CD4-positive, alpha-beta T cell treated with Interleukin-17A for 1 hour (primary cell): ENCODE data around the gene IQCM.

Experiments used
- DNase-seq: peaks from one replicate; pipeline ENCODE4 v3.0.0-alpha.2; 2020

The IQCM gene

GRCh38 chr4:149766135-149766534 is 49.5 kb downstream of the IQCM start:
- no peak for DNase-seq

GRCh38 chr4:149765630-149766029 is 50.0 kb downstream of the IQCM start:
- DNase-seq: no peak

GRCh38 chr4:149755969-149756368 is 59.7 kb downstream of the IQCM start:
- no peak for DNase-seq

DNA sequence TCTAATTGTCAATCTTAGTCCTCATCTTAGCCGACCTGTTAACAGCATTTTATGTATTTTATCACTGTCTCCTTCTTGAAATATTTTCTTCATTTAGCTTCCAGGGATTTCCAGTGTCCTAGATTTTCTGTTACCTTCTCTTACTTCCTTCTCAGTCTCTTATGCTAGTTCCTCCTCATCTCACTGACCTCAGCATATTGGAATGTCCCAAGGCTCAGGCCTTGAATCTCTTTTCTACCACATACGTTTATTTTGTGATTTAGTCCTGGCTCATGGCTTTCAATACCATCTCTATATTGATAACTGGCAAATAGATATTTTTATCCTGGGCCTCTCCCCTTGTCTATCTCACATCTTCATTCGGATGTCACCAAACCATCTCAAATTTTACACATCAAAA is 61.1 kb downstream of the IQCM start:
- DNase-seq: no peak

DNA sequence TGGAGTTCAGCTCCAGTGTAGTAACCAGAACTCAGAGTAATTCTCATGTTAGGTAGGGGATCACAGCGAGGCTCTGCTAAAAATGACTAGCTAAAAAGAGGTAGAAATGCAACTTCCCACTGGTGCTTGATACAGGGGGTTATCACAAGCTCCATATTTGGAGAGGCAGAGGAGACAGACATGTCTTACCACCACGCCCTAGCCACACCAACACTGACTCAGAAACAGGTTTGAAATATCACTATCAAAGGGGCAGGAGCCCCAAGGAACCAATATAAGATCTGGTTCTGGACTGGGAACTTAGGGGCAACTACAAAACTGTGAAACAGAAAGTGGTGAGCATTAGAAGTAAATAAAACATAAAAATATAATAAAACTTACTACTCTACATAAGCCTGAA is 62.9 kb downstream of the IQCM start:
- no peak for DNase-seq

- DNase-seq: no peak
Measured at GRCh38 chr4:149751174-149751573, 64.5 kb downstream of the IQCM start.

DNA sequence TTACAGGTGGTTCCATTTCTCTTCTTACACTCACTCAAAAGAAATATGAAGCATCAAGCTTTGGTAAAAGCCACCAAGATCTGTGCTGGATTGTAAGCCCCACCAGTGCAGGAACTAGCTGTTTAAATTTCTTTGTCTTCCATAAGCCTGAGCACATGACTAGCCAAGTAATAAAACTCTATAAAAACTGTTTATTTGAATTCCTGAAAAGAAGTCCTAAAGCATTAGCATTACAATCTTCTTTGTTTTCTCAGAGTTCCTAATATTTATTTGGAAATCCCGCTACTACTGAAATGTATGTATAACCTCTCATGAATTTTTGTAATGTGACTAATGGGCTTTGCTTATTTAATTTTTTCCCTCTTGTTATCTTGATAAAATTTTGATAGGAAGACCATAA is 65.9 kb downstream of the IQCM start:
- no peak for DNase-seq

DNA sequence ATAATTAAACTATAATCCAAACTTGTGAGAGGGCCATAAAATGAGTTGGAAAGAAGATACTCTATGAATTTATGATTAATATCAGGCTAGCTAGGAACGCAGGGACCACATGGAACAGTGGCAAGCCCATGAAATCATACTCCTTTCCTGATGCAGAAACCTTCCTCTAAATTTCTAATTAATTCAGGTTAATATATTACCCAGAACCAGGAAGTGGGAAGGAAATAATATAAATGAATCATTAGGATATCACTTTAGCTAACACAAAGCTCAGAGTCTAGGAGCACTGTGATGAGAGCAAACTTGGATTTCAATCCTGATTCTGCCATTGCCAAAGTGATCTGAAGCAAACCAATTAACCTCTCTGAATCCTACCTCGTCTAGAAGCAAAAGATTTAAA is 68.0 kb downstream of the IQCM start:
- no peak for DNase-seq

DNA sequence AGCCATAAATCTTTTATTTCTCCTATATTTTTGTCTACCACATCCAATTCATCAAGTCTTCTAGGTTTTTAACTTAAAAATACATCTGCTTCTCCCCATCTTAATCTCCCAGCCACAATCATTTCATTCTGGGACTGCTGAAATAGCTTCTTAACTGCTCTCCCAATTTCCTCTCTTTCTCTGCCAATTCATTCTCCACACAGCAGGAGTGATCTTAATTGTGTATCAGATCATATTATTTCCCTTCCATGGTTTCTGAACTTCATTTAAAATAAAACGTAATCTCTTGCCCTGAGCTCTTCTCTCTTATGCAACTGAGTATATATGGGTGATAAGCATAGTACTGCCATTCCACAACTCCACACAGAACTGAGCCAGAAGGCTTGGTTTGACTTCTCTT is 69.4 kb downstream of the IQCM start:
- no peak for DNase-seq

DNA sequence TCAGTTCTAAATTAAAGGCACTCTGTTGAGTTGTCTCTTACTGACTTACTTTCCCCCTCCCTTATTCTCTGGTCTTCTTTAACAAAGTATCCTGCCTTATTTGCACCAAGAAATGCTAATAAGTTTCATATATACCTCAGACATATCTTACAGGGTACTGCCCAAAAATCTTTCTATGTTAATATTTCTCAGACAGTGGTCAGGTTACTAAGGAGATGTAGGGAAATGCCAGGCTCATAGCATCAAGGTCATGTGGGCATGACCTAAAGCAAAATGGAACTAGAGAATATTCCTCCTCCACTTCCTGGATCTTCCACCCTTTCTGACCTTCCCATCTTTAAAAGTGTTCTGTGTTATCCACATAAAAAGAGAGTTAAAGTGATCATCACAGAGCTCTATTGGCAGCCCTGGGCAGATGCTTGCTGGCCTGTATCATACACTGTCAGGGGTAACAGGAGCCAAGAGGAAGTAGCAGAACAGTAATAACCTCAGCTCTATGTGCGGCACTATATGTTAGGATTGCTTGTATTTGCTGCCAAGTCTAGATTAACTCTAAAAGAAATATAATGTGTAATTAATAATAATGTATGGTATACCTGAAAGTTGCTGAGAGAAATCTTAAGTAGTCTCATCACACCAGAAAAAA is 74.3 kb downstream of the IQCM start:
- DNase-seq: no peak

DNA sequence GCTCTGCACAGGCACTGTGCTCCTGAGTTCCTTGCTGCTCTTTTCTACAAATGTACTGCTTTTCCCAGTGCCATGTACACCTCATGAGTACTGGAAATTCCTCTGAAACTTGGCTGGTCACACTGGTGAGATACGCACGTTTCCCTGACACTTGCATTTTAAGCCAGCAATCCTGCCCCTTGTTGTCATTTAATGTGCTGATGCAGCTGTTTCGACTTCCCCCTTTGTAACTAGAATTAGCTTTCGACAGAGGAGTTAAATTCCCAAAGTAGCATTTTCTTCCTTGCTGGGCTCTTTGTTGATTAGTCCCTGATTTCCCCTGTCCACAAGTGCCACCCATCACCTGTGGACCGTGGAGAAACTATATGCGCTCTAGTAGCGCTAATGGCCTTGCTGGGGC is 77.5 kb downstream of the IQCM start:
- DNase-seq: no peak

- DNase-seq: no peak
Measured at GRCh38 chr4:149735796-149736195, 79.8 kb downstream of the IQCM start.

GRCh38 chr4:149728444-149728843 is 87.2 kb downstream of the IQCM start:
- no peak for DNase-seq

GRCh38 chr4:149727663-149728062 is 88.0 kb downstream of the IQCM start:
- DNase-seq: no peak

- DNase-seq: no peak
Measured at GRCh38 chr4:149723065-149723464, 92.6 kb downstream of the IQCM start.

- no peak for DNase-seq
Measured at GRCh38 chr4:149719806-149720205, 95.8 kb downstream of the IQCM start.

- DNase-seq: no peak
Measured at GRCh38 chr4:149719357-149719756, 96.3 kb downstream of the IQCM start.

GRCh38 chr4:149718500-149718899 is 97.1 kb downstream of the IQCM start:
- DNase-seq: no peak

- DNase-seq: no peak
Measured at GRCh38 chr4:149716728-149717127, 98.9 kb downstream of the IQCM start.

DNA sequence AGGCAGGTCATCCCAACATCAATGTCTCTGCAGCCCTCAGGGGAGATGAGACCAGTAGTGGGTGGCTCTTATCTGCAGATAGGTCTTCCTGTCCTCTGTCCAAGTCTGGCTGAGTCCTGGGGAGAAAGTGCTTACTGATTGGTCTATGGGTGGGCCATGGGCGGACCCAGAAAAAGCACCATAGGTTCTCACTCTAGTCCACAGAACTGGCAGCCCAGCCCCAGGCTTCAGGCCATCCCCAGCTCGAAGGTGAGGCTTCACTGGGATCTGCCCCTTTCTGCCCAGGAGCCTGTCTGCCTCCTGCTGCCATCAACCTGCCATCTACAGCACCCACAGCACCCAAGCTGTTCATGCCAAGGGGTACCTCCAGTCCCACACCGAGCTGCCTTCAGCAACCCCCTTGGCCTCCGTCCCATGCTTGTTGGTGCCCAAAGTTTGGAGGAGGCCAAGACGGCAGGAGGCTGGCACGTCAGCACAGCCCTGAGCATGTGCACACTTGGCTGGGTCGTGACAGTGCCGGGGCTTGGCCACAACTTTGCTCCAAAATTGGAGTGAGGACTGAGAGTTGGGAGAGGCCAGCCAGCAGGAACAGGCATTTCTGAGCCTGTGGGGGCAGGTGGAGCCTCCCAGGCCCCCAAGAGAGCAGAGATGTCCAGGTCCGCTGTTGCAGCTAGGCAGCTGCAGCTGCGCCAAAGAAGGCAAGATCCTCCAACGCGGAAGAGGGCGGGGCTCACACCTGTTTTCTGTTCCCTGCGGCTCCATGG is 99.6 kb downstream of the IQCM start:
- no peak for DNase-seq

- no peak for DNase-seq
Measured at GRCh38 chr4:149713031-149713430, 102.6 kb downstream of the IQCM start.

DNA sequence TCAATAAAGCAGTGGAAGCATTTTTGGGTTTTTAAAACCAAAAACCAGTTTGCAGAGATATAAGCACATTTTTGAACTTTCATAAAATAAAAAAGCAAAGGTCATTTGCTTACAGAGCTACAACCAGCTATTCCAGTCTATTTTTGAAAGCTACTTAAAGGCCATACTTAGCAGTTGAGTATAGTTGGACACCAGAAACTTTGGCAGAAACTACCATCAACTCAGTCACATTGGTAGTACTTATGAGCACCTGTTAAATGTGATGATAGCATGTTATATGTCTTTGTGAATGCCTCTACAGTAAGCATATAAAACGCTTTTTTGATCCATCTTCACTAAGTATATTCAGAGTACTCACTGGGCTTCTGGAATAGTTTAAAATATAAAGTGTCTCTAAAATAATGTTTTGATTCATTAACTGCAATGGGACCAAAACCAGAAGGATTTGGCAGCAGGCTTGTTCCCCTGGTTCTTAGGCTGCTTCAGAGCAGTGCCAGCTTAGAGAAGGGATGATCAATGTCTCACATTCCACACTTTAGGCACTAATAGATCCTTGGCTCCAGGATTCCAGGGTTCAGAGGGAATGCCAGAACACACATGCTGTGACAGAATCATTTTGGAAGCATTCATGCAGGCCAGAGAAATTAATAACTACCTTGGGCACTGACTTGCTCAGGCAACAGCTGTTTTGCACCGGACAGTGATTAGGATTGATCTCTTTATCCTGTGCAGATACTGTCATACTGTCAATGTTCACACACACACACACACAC is 103.9 kb downstream of the IQCM start:
- DNase-seq: no peak

DNA sequence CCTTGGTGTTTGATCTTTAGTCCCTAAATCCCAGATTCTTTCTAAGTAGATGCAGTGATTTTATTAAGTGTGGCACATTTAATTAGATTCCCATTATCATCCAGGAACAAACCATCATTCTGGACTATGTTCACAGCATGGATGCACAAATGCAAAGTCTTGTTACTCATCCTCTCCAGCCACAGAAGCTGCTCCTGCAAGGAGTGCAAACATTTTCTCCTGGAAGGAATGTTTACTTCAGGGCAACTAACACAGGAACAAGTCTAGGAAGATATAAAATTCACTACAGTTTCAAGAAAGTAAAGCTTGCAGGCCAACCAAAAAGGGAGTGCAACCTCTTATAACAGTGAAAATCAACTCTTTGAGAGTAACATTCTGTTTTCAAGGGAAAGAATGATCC is 106.0 kb downstream of the IQCM start:
- DNase-seq: no peak

DNA sequence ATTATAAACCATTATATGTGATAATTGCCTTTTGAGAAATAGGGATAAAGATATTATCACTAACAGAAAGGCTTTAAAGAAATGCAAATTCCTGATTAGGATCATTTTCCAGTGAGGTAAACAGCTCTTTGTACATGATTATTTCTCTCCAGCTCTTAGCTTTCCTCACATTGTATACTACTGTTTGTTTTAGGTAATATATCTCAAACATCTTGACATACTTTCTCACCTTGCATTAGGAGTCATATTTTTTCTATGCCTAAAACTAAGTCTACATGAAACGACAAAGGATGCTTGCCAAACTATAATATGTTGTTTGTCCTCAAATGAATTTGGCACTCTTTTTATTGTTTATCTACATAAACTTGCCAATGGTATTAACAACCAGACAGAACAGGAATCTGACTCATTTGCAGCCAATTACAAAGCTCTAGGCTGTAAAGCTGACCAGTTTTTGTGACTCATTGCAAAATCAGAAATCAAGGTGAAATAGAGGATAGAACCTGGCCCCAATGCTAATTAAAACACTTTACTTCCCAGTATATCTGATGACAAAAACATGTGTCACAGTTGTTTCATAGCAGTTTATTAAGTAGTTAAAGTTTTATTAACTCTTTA is 107.0 kb downstream of the IQCM start:
- DNase-seq: no peak
